Duodenal mucosa (tissue), 2 donors: ENCODE results near the gene FDXACB1.

ENCODE experiments used
- H3K27ac ChIP-seq: one replicate; pipeline ENCODE4 v1.7.0; 2013; ENCODE audit warnings: low read depth, low read length
- H3K27me3 ChIP-seq, 2 donors: one replicate each; pipeline ENCODE4 v1.7.0; 2013; ENCODE audit warnings: low read length in 2 of 2, control low read depth in 1 of 2; ENCODE audit not compliant: insufficient read depth in 2 of 2, control insufficient read depth in 1 of 2
- H3K36me3 ChIP-seq, 2 donors: one replicate each; pipeline ENCODE4 v1.7.0; 2013; ENCODE audit warnings: low read length in 2 of 2, control low read depth in 1 of 2; ENCODE audit not compliant: insufficient read depth in 2 of 2, control insufficient read depth in 1 of 2
- H3K4me1 ChIP-seq, 2 donors: one replicate each; pipeline ENCODE4 v1.7.0; 2013; ENCODE audit warnings: low read length in 2 of 2, control low read depth in 1 of 2; ENCODE audit not compliant: insufficient read depth in 2 of 2, control insufficient read depth in 1 of 2
- H3K4me3 ChIP-seq, 2 donors: one replicate each; pipeline ENCODE4 v1.7.0; 2013; ENCODE audit warnings: low read length in 2 of 2, low read depth in 1 of 2
- H3K9ac ChIP-seq, 2 donors: one replicate each; pipeline ENCODE4 v1.7.0; 2013; ENCODE audit warnings: low read length in 2 of 2, low read depth in 1 of 2
- H3K9me3 ChIP-seq, 2 donors: one replicate each; pipeline ENCODE4 v1.7.0; 2013; ENCODE audit warnings: low read length in 2 of 2, control low read depth in 1 of 2; ENCODE audit not compliant: control insufficient read depth in 1 of 2

The FDXACB1 gene

DNA sequence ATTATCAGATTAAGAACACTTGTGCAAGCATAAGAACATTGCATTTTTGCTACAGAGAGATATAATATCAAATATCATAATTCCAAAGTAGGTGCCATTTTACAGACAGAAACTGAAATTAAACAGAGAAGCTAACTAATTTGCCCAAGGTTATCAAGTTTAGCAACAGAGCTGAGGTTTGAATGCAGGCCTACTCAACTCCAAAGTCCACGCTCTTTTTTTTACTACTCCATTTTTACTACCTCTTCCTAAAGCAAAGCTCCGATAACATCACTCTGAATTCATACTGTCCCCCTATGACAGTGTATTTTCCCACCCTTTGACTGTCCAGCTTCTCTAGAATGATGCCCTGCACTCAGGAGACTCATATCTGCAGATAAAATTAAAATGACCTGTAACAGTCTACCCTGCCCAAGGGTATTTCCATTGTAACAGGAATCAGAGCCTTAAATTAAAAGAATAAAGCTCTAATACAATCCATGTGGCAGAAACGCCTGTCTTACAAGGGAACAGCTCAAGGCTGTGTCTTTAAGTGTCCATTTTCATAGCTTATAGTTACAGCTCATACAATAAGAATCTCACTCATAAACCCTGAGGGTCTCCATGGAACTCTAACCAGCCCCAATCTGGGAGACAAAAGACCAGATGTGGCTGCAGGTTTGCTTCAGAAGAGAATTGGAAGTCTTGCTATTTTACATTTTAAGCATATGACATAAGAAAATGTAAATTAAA lies 44.4 kb downstream of the FDXACB1 start:
- Histone ChIP-seq H3K9me3 (no peaks in the 10 kb centered on the region), H3K27me3 (no peaks in the 10 kb centered on the region), H3K27ac (no peak overlapping the region), H3K4me1 (peaks cover 23 to 39% of the 10 kb centered on the region in 2 donors), H3K9ac (no peak overlapping the region), H3K36me3 (peaks cover 9 to 15% of the 10 kb centered on the region in 2 donors), H3K4me3 (peak overlapping the region in 1 of 2 donors; percentile 38)

GRCh38 chr11:111833524-111833923 lies 45.4 kb downstream of the FDXACB1 start:
- Histone ChIP-seq H3K36me3 (peaks cover 9 to 15% of the 10 kb centered on the region in 2 donors), H3K27me3 (no peaks in the 10 kb centered on the region), H3K9me3 (no peaks in the 10 kb centered on the region), H3K4me3 (no peak overlapping the region), H3K9ac (no peak overlapping the region), H3K4me1 (peaks cover 23 to 39% of the 10 kb centered on the region in 2 donors), H3K27ac (no peak overlapping the region)

DNA sequence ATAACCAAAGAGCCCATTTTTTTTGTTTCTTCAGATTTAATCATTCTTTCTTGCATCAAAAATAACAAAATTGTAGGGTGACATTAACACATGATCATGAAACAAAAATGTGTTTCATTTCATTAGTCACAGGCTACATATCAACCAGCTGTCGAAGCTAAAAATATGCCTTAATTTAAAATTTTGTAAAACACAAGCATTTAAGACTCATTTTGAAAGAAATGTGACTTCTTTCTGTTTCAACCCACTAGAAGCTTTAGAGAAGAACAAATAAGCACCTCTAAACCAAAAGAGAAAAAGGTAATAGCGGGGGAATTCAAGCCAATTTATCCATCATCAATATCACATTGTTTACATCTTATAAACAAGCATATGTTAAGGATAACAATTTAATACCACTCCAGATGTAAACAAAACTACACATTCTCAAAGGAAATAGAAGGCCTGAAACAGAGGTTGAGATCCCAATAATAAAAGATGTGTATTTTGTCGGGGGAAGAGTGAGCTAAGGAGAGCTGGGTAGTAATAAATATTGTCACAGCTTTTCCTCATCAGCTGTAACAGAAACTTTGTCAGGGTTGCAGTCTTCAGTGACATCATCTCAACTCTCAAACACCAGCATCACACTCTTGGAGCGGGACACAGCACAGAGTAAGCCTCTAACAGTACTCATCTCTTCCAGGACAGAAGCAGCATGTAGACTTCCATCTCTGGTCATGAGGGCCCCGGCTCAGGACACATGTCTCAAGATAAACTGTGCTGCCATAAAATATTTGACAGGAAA lies 49.6 kb downstream of the FDXACB1 start:
- Histone ChIP-seq H3K4me3 (no peak overlapping the region), H3K36me3 (peaks cover 0 to 4% of the 10 kb centered on the region in 2 donors), H3K27me3 (no peaks in the 10 kb centered on the region), H3K4me1 (peaks cover 5 to 11% of the 10 kb centered on the region in 2 donors), H3K9me3 (no peaks in the 10 kb centered on the region), H3K27ac (no peak overlapping the region), H3K9ac (no peak overlapping the region)

- peaks cover 0 to 4% of the 10 kb centered on the region in 2 donors for H3K36me3 ChIP-seq
- H3K27ac ChIP-seq = no peak overlapping the region
- H3K9me3 ChIP-seq = no peaks in the 10 kb centered on the region
- H3K4me3 ChIP-seq = no peak overlapping the region
- H3K9ac ChIP-seq = no peak overlapping the region
- no peaks in the 10 kb centered on the region for H3K27me3 ChIP-seq
- no peaks in the 10 kb centered on the region for H3K4me1 ChIP-seq
Measured at GRCh38 chr11:111826322-111826950, 52.5 kb downstream of the FDXACB1 start.
